HepG2 (cell line): Measurements from ENCODE around the gene LMOD2. TPM values are rescaled to one million over a fixed set of nuclear protein-coding genes. Genes with fewer than 3 reads are reported as not detected.

Source experiments
- ATAC-seq: fragments of 200-7000 bp; cut with Tn5 transposase; 3 replicates; pipeline ENCODE4 v1.9.1; 2020; ENCODE audit warnings: mild to moderate bottlenecking, moderate library complexity
- BruUV-seq: library from RNA; stranded (reverse); fragments of 400-500 nt; replicated peaks from 2 replicates; lab custom pipeline; 2021; lab: Mats Ljungman, UMichigan
- CTCF ChIA-PET: fragments of 300-600 bp; formaldehyde crosslinking; extraction: SDS; loops from one replicate; lab custom pipeline; 2021; ENCODE audit warnings: low total read pairs, inconsistent platforms, low intra/inter-chr PET ratio; lab: Yijun Ruan, JAX
- POLR2A ChIA-PET: fragments of 350-600 bp; sonication (Branson Sonifier 250); formaldehyde crosslinking; loops from one replicate; lab custom pipeline; 2020; ENCODE audit warnings: antibody characterized with exemption, inconsistent platforms; lab: Yijun Ruan, JAX
- DNase-seq: peaks from one replicate; pipeline ENCODE4 v3.0.0-alpha.2; 2015; ENCODE audit warnings: low spot score
- FAIRE-seq: peaks from 3 replicates; lab custom pipeline; 2011; peaks lifted over from hg19 to GRCh38; lab: Jason Lieb, UNC
- H2AFZ ChIP-seq: one replicate; pipeline ENCODE4 v1.6.1; 2011; ENCODE audit warnings: low read length, inconsistent platforms
- H3K27ac ChIP-seq: fragments of 300-600 bp; 3 replicates; pipeline ENCODE4 v1.8.0; 2011; ENCODE audit warnings: mixed run types, mild to moderate bottlenecking, mixed read lengths, low read length, inconsistent platforms; ENCODE audit not compliant: insufficient read depth; ENCODE audit errors: extremely low read length
- H3K27me3 ChIP-seq, 2 experiments: fragments of 200-600 bp in 1 of 2; 2 replicates in 1 of 2; 3 replicates in 1 of 2; pipeline versions ENCODE4 v1.6.0 to v1.8.0; 2011; ENCODE audit warnings: low read length in 2 of 2, mild to moderate bottlenecking in 2 of 2, moderate library complexity in 2 of 2, inconsistent platforms in 1 of 2; ENCODE audit not compliant: insufficient read depth in 2 of 2, control insufficient read depth in 1 of 2
- H3K36me3 ChIP-seq, 2 experiments: fragments of 200-600 bp in 1 of 2; replicated peaks in 1 of 2; 2 replicates in 1 of 2; 3 replicates in 1 of 2; pipeline versions ENCODE4 v1.5.1 to v1.8.0; 2011; ENCODE audit warnings: low read length in 2 of 2, inconsistent platforms in 1 of 2; ENCODE audit not compliant: insufficient read depth in 2 of 2, control insufficient read depth in 1 of 2
- H3K4me1 ChIP-seq: 2 replicates; pipeline ENCODE4 v1.5.1; 2012; ENCODE audit warnings: low read length, inconsistent platforms; ENCODE audit not compliant: insufficient read depth
- H3K4me2 ChIP-seq: 2 replicates; pipeline ENCODE4 v1.6.0; 2011; ENCODE audit warnings: low read depth, low read length, inconsistent platforms
- H3K4me3 ChIP-seq, 3 experiments: fragments of 200-600 bp in 1 of 3; sonication (generic), shearing (Covaris generic) in 1 of 3; replicated peaks in 1 of 3; 2 replicates each; pipeline ENCODE4 v1.5.1; 2011 to 2016; ENCODE audit warnings: low read length in 3 of 3, inconsistent platforms in 2 of 3, low read depth in 2 of 3, mild to moderate bottlenecking in 2 of 3, control low read depth in 1 of 3, mixed read lengths in 1 of 3; ENCODE audit not compliant: insufficient read depth in 1 of 3
- H3K79me2 ChIP-seq: one replicate; pipeline ENCODE4 v1.6.1; 2011; ENCODE audit warnings: low read length, inconsistent platforms; ENCODE audit not compliant: insufficient read depth
- H3K9ac ChIP-seq: 2 replicates; pipeline ENCODE4 v1.6.0; 2011; ENCODE audit warnings: mild to moderate bottlenecking, low read depth, low read length, inconsistent platforms; ENCODE audit not compliant: insufficient read depth
- H3K9me3 ChIP-seq: 2 replicates; pipeline ENCODE4 v1.5.1; 2012; ENCODE audit warnings: mild to moderate bottlenecking, low read length
- H4K20me1 ChIP-seq: 2 replicates; pipeline ENCODE4 v1.6.0; 2011; ENCODE audit warnings: inconsistent platforms, mild to moderate bottlenecking, low read length, moderate library complexity; ENCODE audit not compliant: insufficient read depth
- SMARCC2 ChIP-seq: fragments of 450-650 bp; IDR thresholded peaks from 2 replicates; pipeline ENCODE4 v1.6.1; 2017; ENCODE audit warnings: antibody characterized with exemption, mild to moderate bottlenecking
- SOX13 ChIP-seq, 3 experiments: fragments of 450-650 bp in 1 of 3; sonication (generic) in 1 of 3; formaldehyde crosslinking in 1 of 3; IDR thresholded peaks in 2 of 3; conservative IDR thresholded peaks in 1 of 3; 2 replicates each; pipeline versions ENCODE4 v1.5.0 to v1.6.1; 2016 to 2020; ENCODE audit warnings: antibody characterized with exemption in 1 of 3, mild to moderate bottlenecking in 1 of 3, missing compliant biosample characterization in 1 of 3, missing genetic modification reagents in 1 of 3, moderate library complexity in 1 of 3
- ZNF333 ChIP-seq: sonication (generic); formaldehyde crosslinking; IDR thresholded peaks from 2 replicates; pipeline ENCODE4 v1.4.0; 2020; ENCODE audit warnings: mild to moderate bottlenecking, missing genetic modification reagents, borderline replicate concordance
- ZNF768 ChIP-seq: sonication (generic); formaldehyde crosslinking; IDR thresholded peaks from 2 replicates; pipeline ENCODE4 v1.4.0; 2020; ENCODE audit warnings: missing genetic modification reagents
- WGBS: methylation state at CpG from one replicate; pipeline ENCODE4 v1.1.6; 2017; ENCODE audit warnings: low lambda C conversion rate; 5-methylcytosine and 5-hydroxymethylcytosine counted together
- in situ Hi-C: cut with HindIII; loops from 2 replicates; pipeline ENCODE4 v1.10.0; 2017; ENCODE audit warnings: low pct_unique_long_range_greater_than_20kb; ENCODE audit not compliant: extremely low pct_ligation_motif_present
- intact Hi-C: fragments of 100-400 bp; cut with micrococcal nuclease; formaldehyde crosslinking; loops from one replicate; pipeline ENCODE4 v1.10.0; 2022; ENCODE audit not compliant: unreplicated experiment
- polyA plus RNA-seq, 8 experiments: library from polyadenylated mRNA; depleted of rRNA in 3 of 8; stranded (reverse) in 7 of 8; unstranded in 1 of 8; fragments of >200 nt; fragmentation: Illumina TruSeq in 4 of 8; extraction: Trizol in 4 of 8; gene quantifications; 2 replicates each; pipeline versions ENCODE4 v1.2.1 to v1.2.3, GENCODE V29; 2011 to 2016; ENCODE audit warnings: low read depth in 4 of 8, missing spikeins in 1 of 8, mixed read lengths in 1 of 8; ENCODE audit not compliant: insufficient read depth in 1 of 8
- total RNA-seq, 5 experiments: library from RNA; depleted of rRNA; stranded (reverse); fragments of >200 nt; fragmentation: Illumina TruSeq; extraction: Trizol; gene quantifications; 2 replicates each; pipeline ENCODE4 v1.2.3, GENCODE V29; 2016; ENCODE audit warnings: low read depth in 1 of 5

LMOD2 gene
- total and polyA plus RNA-seq, 2 of the 13 experiments (the other 11 are each of a cell fraction or from before 2014, with no cell fraction given) = not detected

DNA sequence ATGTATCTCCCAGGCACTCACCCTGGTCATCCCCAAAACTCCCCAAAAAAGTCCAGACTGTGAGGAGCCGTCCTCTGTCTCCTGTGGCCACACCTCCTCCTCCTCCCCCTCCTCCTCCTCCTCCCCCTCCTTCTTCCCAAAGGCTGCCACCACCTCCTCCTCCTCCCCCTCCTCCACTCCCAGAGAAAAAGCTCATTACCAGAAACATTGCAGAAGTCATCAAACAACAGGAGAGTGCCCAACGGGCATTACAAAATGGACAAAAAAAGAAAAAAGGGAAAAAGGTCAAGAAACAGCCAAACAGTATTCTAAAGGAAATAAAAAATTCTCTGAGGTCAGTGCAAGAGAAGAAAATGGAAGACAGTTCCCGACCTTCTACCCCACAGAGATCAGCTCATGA is 7.1 kb downstream of the LMOD2 start:
- Histone ChIP-seq H3K9me3 (no peaks in the 10 kb centered on the region), H3K27me3 (no peaks in the 10 kb centered on the region; a peak in 1 of 5 replicates), H3K4me2 (no peak overlapping the region), H4K20me1 (no peaks in the 10 kb centered on the region)
- FAIRE-seq = no peak
- CTCF ChIA-PET = no interaction called here
- 4% methylated on average over 3 of the region's 3 CpGs for WGBS
- TF ChIP-seq SMARCC2 = no peak
- TF ChIP-seq ZNF333 (CRISPR knock-in tag) = no peak
- TF ChIP-seq, all 625 proteins: peak for 0
- no peak for ATAC-seq
- Histone ChIP-seq H3K79me2 (no peaks in the 10 kb centered on the region), H3K4me3 (no peak overlapping the region), H3K27ac (no peak overlapping the region), H3K4me1 (no peaks in the 10 kb centered on the region), H3K9ac (no peak overlapping the region), H3K36me3 (no peaks in the 10 kb centered on the region), H2AFZ (no peak overlapping the region)
- DNase-seq = no peak
- in situ Hi-C loops = no loop called here
- BruUV-seq = no TSS peak
- intact Hi-C loops = no loop called here
- POLR2A ChIA-PET = no interaction called here

GRCh38 chr7:123663200-123663599 is 7.5 kb downstream of the LMOD2 start:
- POLR2A ChIA-PET = no interaction called here
- Histone ChIP-seq H3K79me2 (no peaks in the 10 kb centered on the region), H3K4me1 (no peaks in the 10 kb centered on the region), H3K4me2 (no peak overlapping the region), H3K36me3 (no peaks in the 10 kb centered on the region), H3K9ac (no peak overlapping the region), H4K20me1 (no peaks in the 10 kb centered on the region), H3K27ac (no peak overlapping the region), H3K9me3 (no peaks in the 10 kb centered on the region), H3K4me3 (no peak overlapping the region), H3K27me3 (no peaks in the 10 kb centered on the region; a peak in 1 of 5 replicates), H2AFZ (no peak overlapping the region)
- in situ Hi-C loops (no loop called here), intact Hi-C loops (no loop called here)
- CTCF ChIA-PET = no interaction called here
- DNase-seq = no peak
- FAIRE-seq = no peak
- BruUV-seq = no TSS peak
- no peak for ATAC-seq
- TF ChIP-seq SOX13 (IDR thresholded peaks at IDR 0.05) = no peak
- TF ChIP-seq SOX13 (CRISPR knock-in tag; conservative IDR thresholded peaks at IDR 0.05 in 1 of 2, IDR thresholded peaks at IDR 0.05 in 1 of 2) = no peak
- TF ChIP-seq ZNF768 = no peak
- WGBS = 73% methylated on average over 6 of the region's 6 CpGs
